A549 (cell line): Measurements from ENCODE around the gene APC2. TPM values are rescaled to one million over a fixed set of nuclear protein-coding genes. Genes with fewer than 3 reads are reported as not detected.

ENCODE experiments used
- ATAC-seq, 2 experiments: fragments of 200-7000 bp in 1 of 2; fragments of >200 bp in 1 of 2; cut with Nextera tagmentation in 1 of 2; cut with Tn5 transposase in 1 of 2; 3 replicates each; pipeline versions ENCODE4 v1.8.0 to v1.9.1; 2018 to 2020; ENCODE audit warnings: mild to moderate bottlenecking in 1 of 2, moderate library complexity in 1 of 2
- CTCF ChIA-PET: fragments of 300-600 bp; sonication (Branson Sonifier 250); formaldehyde crosslinking; extraction: SDS; loops from one replicate; lab custom pipeline; 2021; ENCODE audit warnings: antibody characterized with exemption, inconsistent platforms; lab: Yijun Ruan, JAX
- POLR2A ChIA-PET: fragments of 350-600 bp; formaldehyde crosslinking; extraction: SDS; loops from one replicate; lab custom pipeline; 2021; ENCODE audit warnings: antibody characterized with exemption, inconsistent platforms; lab: Yijun Ruan, JAX
- DNase-seq, 2 experiments: peaks; one replicate each; pipeline versions ENCODE4 v3.0.0 to v3.0.0-alpha.2; 2011 to 2016; ENCODE audit warnings: low read depth in 1 of 2, low spot score in 1 of 2
- FAIRE-seq: peaks from 2 replicates; lab custom pipeline; 2011; peaks lifted over from hg19 to GRCh38; lab: Jason Lieb, UNC
- H3K27ac ChIP-seq, 2 experiments: fragments of >200 bp; sonication (Bioruptor Twin); formaldehyde crosslinking; 3 replicates each; pipeline ENCODE4 v1.5.1; 2016 to 2017
- H3K4me1 ChIP-seq: fragments of >200 bp; sonication (Bioruptor Twin); formaldehyde crosslinking; 3 replicates; pipeline ENCODE4 v1.6.1; 2016
- H3K4me2 ChIP-seq: fragments of >200 bp; sonication (Bioruptor Twin); formaldehyde crosslinking; 3 replicates; pipeline ENCODE4 v1.6.1; 2016
- H3K4me3 ChIP-seq: fragments of >200 bp; sonication (Bioruptor Twin); formaldehyde crosslinking; 3 replicates; pipeline ENCODE4 v1.5.1; 2016
- H3K9me3 ChIP-seq: fragments of >200 bp; sonication (Bioruptor Twin); formaldehyde crosslinking; 3 replicates; pipeline ENCODE4 v1.6.1; 2016
- BHLHE40 ChIP-seq: IDR thresholded peaks from 2 replicates; pipeline ENCODE4 v1.6.1; 2012; ENCODE audit warnings: low read depth, low read length, inconsistent platforms
- CBX8 ChIP-seq: fragments of 200-600 bp; sonication (generic); IDR thresholded peaks from 2 replicates; pipeline ENCODE4 v1.6.1; 2016
- CTCF ChIP-seq: fragments of >200 bp; sonication (Bioruptor Twin); formaldehyde crosslinking; IDR thresholded peaks from 3 replicates; pipeline ENCODE4 v1.5.1; 2016
- EHF ChIP-seq: fragments of 250-450 bp; sonication (Bioruptor Pico); IDR thresholded peaks from 2 replicates; pipeline ENCODE4 v1.5.0; 2020; ENCODE audit warnings: mild to moderate bottlenecking
- FOSB ChIP-seq: fragments of 250-450 bp; sonication (Bioruptor Pico); IDR thresholded peaks from 2 replicates; pipeline ENCODE4 v1.5.0; 2020; ENCODE audit warnings: mild to moderate bottlenecking, moderate library complexity
- GATA3 ChIP-seq: IDR thresholded peaks from 2 replicates; pipeline ENCODE4 v1.6.1; 2012; ENCODE audit warnings: borderline replicate concordance
- HDAC2 ChIP-seq: fragments of 200-600 bp; sonication (generic); IDR thresholded peaks from 2 replicates; pipeline ENCODE4 v1.6.1; 2016
- KDM1A ChIP-seq: fragments of 200-600 bp; sonication (generic); IDR thresholded peaks from 2 replicates; pipeline ENCODE4 v1.6.1; 2016; ENCODE audit warnings: low read depth, mild to moderate bottlenecking
- KDM5A ChIP-seq: fragments of 200-600 bp; sonication (generic); IDR thresholded peaks from 2 replicates; pipeline ENCODE4 v1.6.1; 2016; ENCODE audit warnings: antibody characterized with exemption, mild to moderate bottlenecking
- MAZ ChIP-seq: fragments of 150-350 bp; IDR thresholded peaks from 2 replicates; pipeline ENCODE4 v1.6.1; 2014; ENCODE audit warnings: antibody characterized with exemption, low read depth, low read length, borderline replicate concordance
- MYC ChIP-seq: IDR thresholded peaks from 2 replicates; pipeline ENCODE4 v1.6.1; 2012; ENCODE audit warnings: mild to moderate bottlenecking, inconsistent platforms, low read length, improper control_type of control experiment, borderline replicate concordance
- NR3C1 ChIP-seq: fragments of >200 bp; sonication (Bioruptor Twin); formaldehyde crosslinking; IDR thresholded peaks from 3 replicates; pipeline ENCODE4 v1.6.1; 2017
- PHF8 ChIP-seq: fragments of 200-600 bp; sonication (generic); IDR thresholded peaks from 2 replicates; pipeline ENCODE4 v1.6.1; 2016; ENCODE audit warnings: low read depth, mild to moderate bottlenecking, antibody characterized with exemption, moderate library complexity, borderline replicate concordance
- RARB ChIP-seq: fragments of 250-450 bp; sonication (Bioruptor Pico); IDR thresholded peaks from 2 replicates; pipeline ENCODE4 v1.8.0; 2021; ENCODE audit warnings: mild to moderate bottlenecking, moderate library complexity
- RNF2 ChIP-seq: fragments of 200-600 bp; sonication (generic); IDR thresholded peaks from 2 replicates; pipeline ENCODE4 v1.6.1; 2016; ENCODE audit warnings: low read depth, mild to moderate bottlenecking, antibody characterized with exemption, moderate library complexity, borderline replicate concordance
- TFCP2L1 ChIP-seq: fragments of 250-450 bp; sonication (Bioruptor Pico); IDR thresholded peaks from 2 replicates; pipeline ENCODE4 v1.5.0; 2021; ENCODE audit warnings: mild to moderate bottlenecking
- ZFP36 ChIP-seq: fragments of 450-650 bp; IDR thresholded peaks from 2 replicates; pipeline ENCODE4 v1.6.1; 2014; ENCODE audit warnings: borderline replicate concordance; ENCODE audit not compliant: partially characterized antibody
- ZSCAN20 ChIP-seq: fragments of 250-450 bp; sonication (Bioruptor Pico); IDR thresholded peaks from 2 replicates; pipeline ENCODE4 v1.8.0; 2022; ENCODE audit warnings: mild to moderate bottlenecking, moderate library complexity
- WGBS: methylation state at CpG from one replicate; pipeline ENCODE4 v1.1.6; 2017; ENCODE audit errors: missing lambda C conversion rate; 5-methylcytosine and 5-hydroxymethylcytosine counted together
- polyA plus RNA-seq, 4 experiments: library from polyadenylated mRNA; depleted of rRNA in 3 of 4; stranded (reverse); fragments of >200 nt; fragmentation: RNase III in 1 of 4; extraction: RNeasy Plus Mini Kit Qiagen cat#74134 plus additional on column Dnase treatment in 1 of 4; gene quantifications; 2 replicates in 3 of 4; 3 replicates in 1 of 4; pipeline ENCODE4 v1.2.3, GENCODE V29; 2011 to 2017
- TF ChIP-seq, protein P1 (sequence below): IDR thresholded peaks from 2 replicates; pipeline ENCODE4 v1.6.1; 2012
- TF ChIP-seq, protein P2 (sequence below): IDR thresholded peaks from 2 replicates; pipeline ENCODE4 v1.6.1; 2012

Gene APC2
- polyA plus RNA-seq, 2 of the 4 experiments (the other 2 are of a cell fraction) = 0.36 to 1.6 TPM

DNA sequence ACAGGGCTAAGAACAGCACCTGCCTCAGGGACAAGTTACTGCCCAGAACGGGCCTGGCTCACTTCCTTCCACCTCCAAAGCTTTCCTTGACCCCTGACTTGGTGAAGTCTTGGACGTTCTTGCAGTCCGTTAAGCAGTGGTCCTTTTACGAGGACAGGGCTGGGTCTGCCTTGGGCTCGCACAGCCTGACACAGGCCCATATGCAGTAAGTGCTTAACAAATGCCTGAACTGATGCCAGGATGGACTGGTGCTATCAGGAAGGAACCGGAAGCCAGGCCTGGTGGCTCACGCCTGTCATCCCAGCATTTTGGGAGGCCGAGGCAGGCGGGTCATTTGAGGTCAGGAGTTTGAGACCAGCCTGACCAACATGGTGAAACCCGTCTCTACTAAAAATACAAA lies 72.1 kb downstream of the APC2 start:
- POLR2A ChIA-PET = no interaction called here
- H3K9me3 ChIP-seq = no peaks in the 10 kb centered on the region
- no peaks in the 10 kb centered on the region for H3K4me1 ChIP-seq
- ATAC-seq (no peak; a peak in 1 of 6 replicates), FAIRE-seq (no peak), DNase-seq (no peak)
- H3K4me2 ChIP-seq = no peak overlapping the region
- no peak for TF ChIP-seq ZFP36
- no peak for TF ChIP-seq NR3C1
- TF ChIP-seq EHF (CRISPR knock-in tag) = no peak
- TF ChIP-seq FOSB (CRISPR knock-in tag) = no peak
- TF ChIP-seq, protein P1, sequence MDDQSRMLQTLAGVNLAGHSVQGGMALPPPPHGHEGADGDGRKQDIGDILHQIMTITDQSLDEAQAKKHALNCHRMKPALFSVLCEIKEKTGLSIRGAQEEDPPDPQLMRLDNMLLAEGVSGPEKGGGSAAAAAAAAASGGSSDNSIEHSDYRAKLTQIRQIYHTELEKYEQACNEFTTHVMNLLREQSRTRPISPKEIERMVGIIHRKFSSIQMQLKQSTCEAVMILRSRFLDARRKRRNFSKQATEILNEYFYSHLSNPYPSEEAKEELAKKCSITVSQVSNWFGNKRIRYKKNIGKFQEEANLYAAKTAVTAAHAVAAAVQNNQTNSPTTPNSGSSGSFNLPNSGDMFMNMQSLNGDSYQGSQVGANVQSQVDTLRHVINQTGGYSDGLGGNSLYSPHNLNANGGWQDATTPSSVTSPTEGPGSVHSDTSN = no peak
- no peak for TF ChIP-seq TFCP2L1
- no peak for TF ChIP-seq MYC
- no peak for TF ChIP-seq PHF8
- no peak for TF ChIP-seq CBX8
- no peak for TF ChIP-seq GATA3
- no peak for TF ChIP-seq ZSCAN20 (CRISPR knock-in tag)
- TF ChIP-seq, protein P2, sequence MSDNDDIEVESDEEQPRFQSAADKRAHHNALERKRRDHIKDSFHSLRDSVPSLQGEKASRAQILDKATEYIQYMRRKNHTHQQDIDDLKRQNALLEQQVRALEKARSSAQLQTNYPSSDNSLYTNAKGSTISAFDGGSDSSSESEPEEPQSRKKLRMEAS = no peak
- no peak for TF ChIP-seq KDM5A
- TF ChIP-seq RARB (CRISPR knock-in tag) = no peak
- TF ChIP-seq, all 56 proteins: peak for 0
- CTCF ChIA-PET = interaction anchor here (1.4 to 1.7 kb wide), 2 partner anchors 24 to 150 kb away, joined by 5 to 7 read pairs; no protein-coding TSS in a partner anchor
- WGBS = 82% methylated on average over 8 of the region's 10 CpGs
- Histone ChIP-seq H3K27ac (no peak overlapping the region), H3K4me3 (no peak overlapping the region)

- no peaks in the 10 kb centered on the region for H3K9me3 ChIP-seq
- CTCF ChIA-PET = interaction anchor here (1.0 to 1.7 kb wide), 2 partner anchors 24 to 77 kb away, joined by 3 to 7 read pairs; no protein-coding TSS in a partner anchor
- no peak for ATAC-seq
- WGBS = 38% methylated on average over 4 of the region's 18 CpGs
- no peak for TF ChIP-seq ZSCAN20 (CRISPR knock-in tag)
- TF ChIP-seq BHLHE40 = no peak
- TF ChIP-seq NR3C1 = no peak
- no peak for TF ChIP-seq RNF2
- no peak for TF ChIP-seq HDAC2
- no peak for TF ChIP-seq CTCF
- TF ChIP-seq KDM1A = no peak
- TF ChIP-seq MAZ = no peak
- TF ChIP-seq, all 56 proteins: peak for 0
- H3K27ac ChIP-seq = no peak overlapping the region
- H3K4me3 ChIP-seq = no peak overlapping the region
- POLR2A ChIA-PET = no interaction called here
- no peak overlapping the region for H3K4me2 ChIP-seq
- no peaks in the 10 kb centered on the region for H3K4me1 ChIP-seq
- no peak for DNase-seq
- no peak for FAIRE-seq
These were observed 72.9 kb downstream of the APC2 start for GRCh38 chr19:1522838-1523237.

Other genes starting within 250 kb of the APC2 start
- gene STK11, start 244.3 kb upstream of the APC2 start, polyA plus RNA-seq (2011; rRNA removed) = 12.2 and 16.2 TPM in 2 replicates
- 33.6 to 34.2 TPM (median 34.0 TPM) in 3 replicates for gene STK11, start 244.3 kb upstream of the APC2 start, polyA plus RNA-seq (2017; fragmentation: RNase III; extraction: RNeasy Plus Mini Kit Qiagen cat#74134 plus additional on column Dnase treatment)
- 0.19 and 0.30 TPM in 2 replicates for gene CBARP, start 212.1 kb upstream of the APC2 start, polyA plus RNA-seq (2011; rRNA removed)
- gene CBARP, start 212.1 kb upstream of the APC2 start, polyA plus RNA-seq (2017; fragmentation: RNase III; extraction: RNeasy Plus Mini Kit Qiagen cat#74134 plus additional on column Dnase treatment) = 1.7 to 2.0 TPM (median 1.9 TPM) in 3 replicates
- 18.5 and 28.7 TPM in 2 replicates for gene ATP5F1D, start 208.4 kb upstream of the APC2 start, polyA plus RNA-seq (2011; rRNA removed)
- 96.9 to 101 TPM (median 99.7 TPM) in 3 replicates for gene ATP5F1D, start 208.4 kb upstream of the APC2 start, polyA plus RNA-seq (2017; fragmentation: RNase III; extraction: RNeasy Plus Mini Kit Qiagen cat#74134 plus additional on column Dnase treatment)
- gene MIDN, start 201.5 kb upstream of the APC2 start, polyA plus RNA-seq (2011; rRNA removed) = 9.1 and 11.8 TPM in 2 replicates
- gene MIDN, start 201.5 kb upstream of the APC2 start, polyA plus RNA-seq (2017; fragmentation: RNase III; extraction: RNeasy Plus Mini Kit Qiagen cat#74134 plus additional on column Dnase treatment) = 27.7 to 33.4 TPM (median 31.4 TPM) in 3 replicates
- gene CIRBP, start 180.8 kb upstream of the APC2 start, polyA plus RNA-seq (2011; rRNA removed) = 92.4 and 151 TPM in 2 replicates
- gene CIRBP, start 180.8 kb upstream of the APC2 start, polyA plus RNA-seq (2017; fragmentation: RNase III; extraction: RNeasy Plus Mini Kit Qiagen cat#74134 plus additional on column Dnase treatment) = 178 to 201 TPM (median 189 TPM) in 3 replicates
- gene FAM174C, start 174.6 kb upstream of the APC2 start, polyA plus RNA-seq (2011; rRNA removed) = 22.7 and 24.8 TPM in 2 replicates
- gene FAM174C, start 174.6 kb upstream of the APC2 start, polyA plus RNA-seq (2017; fragmentation: RNase III; extraction: RNeasy Plus Mini Kit Qiagen cat#74134 plus additional on column Dnase treatment) = 35.6 to 37.6 TPM (median 37.1 TPM) in 3 replicates
- gene EFNA2, start 164.2 kb upstream of the APC2 start, polyA plus RNA-seq (2011; rRNA removed) = 0.16 and 0.24 TPM in 2 replicates
- 0.84 to 1.3 TPM (median 1.2 TPM) in 3 replicates for gene EFNA2, start 164.2 kb upstream of the APC2 start, polyA plus RNA-seq (2017; fragmentation: RNase III; extraction: RNeasy Plus Mini Kit Qiagen cat#74134 plus additional on column Dnase treatment)
- gene NDUFS7, start 66.2 kb upstream of the APC2 start, polyA plus RNA-seq (2011; rRNA removed) = 18.6 and 19.3 TPM in 2 replicates
- 68.4 to 72.8 TPM (median 68.9 TPM) in 3 replicates for gene NDUFS7, start 66.2 kb upstream of the APC2 start, polyA plus RNA-seq (2017; fragmentation: RNase III; extraction: RNeasy Plus Mini Kit Qiagen cat#74134 plus additional on column Dnase treatment)
- 11.3 and 13.6 TPM in 2 replicates for gene GAMT, start 48.6 kb upstream of the APC2 start, polyA plus RNA-seq (2011; rRNA removed)
- 24.7 to 26.0 TPM (median 25.7 TPM) in 3 replicates for gene GAMT, start 48.6 kb upstream of the APC2 start, polyA plus RNA-seq (2017; fragmentation: RNase III; extraction: RNeasy Plus Mini Kit Qiagen cat#74134 plus additional on column Dnase treatment)
- 47.8 and 58.9 TPM in 2 replicates for gene DAZAP1, start 42.5 kb upstream of the APC2 start, polyA plus RNA-seq (2011; rRNA removed)
- gene DAZAP1, start 42.5 kb upstream of the APC2 start, polyA plus RNA-seq (2017; fragmentation: RNase III; extraction: RNeasy Plus Mini Kit Qiagen cat#74134 plus additional on column Dnase treatment) = 86.3 to 87.7 TPM (median 86.5 TPM) in 3 replicates
- 485 and 525 TPM in 2 replicates for gene RPS15, start 11.7 kb upstream of the APC2 start, polyA plus RNA-seq (2011; rRNA removed)
- 1,370 to 1,458 TPM (median 1,378 TPM) in 3 replicates for gene RPS15, start 11.7 kb upstream of the APC2 start, polyA plus RNA-seq (2017; fragmentation: RNase III; extraction: RNeasy Plus Mini Kit Qiagen cat#74134 plus additional on column Dnase treatment)
- gene C19orf25, start 29.1 kb downstream of the APC2 start, polyA plus RNA-seq (2011; rRNA removed) = 6.5 and 8.2 TPM in 2 replicates
- gene C19orf25, start 29.1 kb downstream of the APC2 start, polyA plus RNA-seq (2017; fragmentation: RNase III; extraction: RNeasy Plus Mini Kit Qiagen cat#74134 plus additional on column Dnase treatment) = 17.1 to 20.7 TPM (median 18.9 TPM) in 3 replicates
- gene PCSK4, start 40.2 kb downstream of the APC2 start, polyA plus RNA-seq (2011; rRNA removed) = 0.76 and 1.0 TPM in 2 replicates
- 1.2 to 3.7 TPM (median 2.1 TPM) in 3 replicates for gene PCSK4, start 40.2 kb downstream of the APC2 start, polyA plus RNA-seq (2017; fragmentation: RNase III; extraction: RNeasy Plus Mini Kit Qiagen cat#74134 plus additional on column Dnase treatment)
- 1.5 and 1.8 TPM in 2 replicates for gene REEP6, start 41.1 kb downstream of the APC2 start, polyA plus RNA-seq (2011; rRNA removed)
- 3.6 to 4.8 TPM (median 4.3 TPM) in 3 replicates for gene REEP6, start 41.1 kb downstream of the APC2 start, polyA plus RNA-seq (2017; fragmentation: RNase III; extraction: RNeasy Plus Mini Kit Qiagen cat#74134 plus additional on column Dnase treatment)
- gene ADAMTSL5, start 62.9 kb downstream of the APC2 start, polyA plus RNA-seq (2011; rRNA removed) = 1.4 and 2.3 TPM in 2 replicates
- gene ADAMTSL5, start 62.9 kb downstream of the APC2 start, polyA plus RNA-seq (2017; fragmentation: RNase III; extraction: RNeasy Plus Mini Kit Qiagen cat#74134 plus additional on column Dnase treatment) = 3.0 to 4.1 TPM (median 3.1 TPM) in 3 replicates
- gene PLK5, start 74.0 kb downstream of the APC2 start, polyA plus RNA-seq (2011; rRNA removed) = not detected in 2 replicates
- gene PLK5, start 74.0 kb downstream of the APC2 start, polyA plus RNA-seq (2017; fragmentation: RNase III; extraction: RNeasy Plus Mini Kit Qiagen cat#74134 plus additional on column Dnase treatment) = not detected in 3 replicates
- gene MEX3D, start 118.2 kb downstream of the APC2 start, polyA plus RNA-seq (2011; rRNA removed) = 1.4 and 2.1 TPM in 2 replicates
- 6.6 to 7.5 TPM (median 7.1 TPM) in 3 replicates for gene MEX3D, start 118.2 kb downstream of the APC2 start, polyA plus RNA-seq (2017; fragmentation: RNase III; extraction: RNeasy Plus Mini Kit Qiagen cat#74134 plus additional on column Dnase treatment)
- gene MBD3, start 142.7 kb downstream of the APC2 start, polyA plus RNA-seq (2011; rRNA removed) = 22.7 and 23.3 TPM in 2 replicates
- 35.1 to 41.4 TPM (median 39.2 TPM) in 3 replicates for gene MBD3, start 142.7 kb downstream of the APC2 start, polyA plus RNA-seq (2017; fragmentation: RNase III; extraction: RNeasy Plus Mini Kit Qiagen cat#74134 plus additional on column Dnase treatment)
- 111 and 136 TPM in 2 replicates for gene UQCR11, start 155.3 kb downstream of the APC2 start, polyA plus RNA-seq (2011; rRNA removed)
- gene UQCR11, start 155.3 kb downstream of the APC2 start, polyA plus RNA-seq (2017; fragmentation: RNase III; extraction: RNeasy Plus Mini Kit Qiagen cat#74134 plus additional on column Dnase treatment) = 152 to 167 TPM (median 159 TPM) in 3 replicates
- 21.3 and 25.6 TPM in 2 replicates for gene TCF3, start 202.5 kb downstream of the APC2 start, polyA plus RNA-seq (2011; rRNA removed)
- gene TCF3, start 202.5 kb downstream of the APC2 start, polyA plus RNA-seq (2017; fragmentation: RNase III; extraction: RNeasy Plus Mini Kit Qiagen cat#74134 plus additional on column Dnase treatment) = 49.5 to 55.9 TPM (median 52.6 TPM) in 3 replicates